D721Med (cell line): Measurements from ENCODE around the gene TIMM44.

Experiments used
- DNase-seq: peaks from one replicate; pipeline ENCODE4 v3.0.0; 2011; ENCODE audit warnings: low spot score; ENCODE audit not compliant: insufficient read length
- FAIRE-seq: peaks from 2 replicates; lab custom pipeline; 2011; peaks lifted over from hg19 to GRCh38; lab: Jason Lieb, UNC
- TF ChIP-seq, protein P1 (sequence below): IDR thresholded peaks from 2 replicates; pipeline ENCODE4 v1.5.1; 2012; ENCODE audit warnings: mild to moderate bottlenecking, control low read depth; ENCODE audit not compliant: insufficient read depth; ENCODE audit errors: missing control alignments

The TIMM44 gene

DNA sequence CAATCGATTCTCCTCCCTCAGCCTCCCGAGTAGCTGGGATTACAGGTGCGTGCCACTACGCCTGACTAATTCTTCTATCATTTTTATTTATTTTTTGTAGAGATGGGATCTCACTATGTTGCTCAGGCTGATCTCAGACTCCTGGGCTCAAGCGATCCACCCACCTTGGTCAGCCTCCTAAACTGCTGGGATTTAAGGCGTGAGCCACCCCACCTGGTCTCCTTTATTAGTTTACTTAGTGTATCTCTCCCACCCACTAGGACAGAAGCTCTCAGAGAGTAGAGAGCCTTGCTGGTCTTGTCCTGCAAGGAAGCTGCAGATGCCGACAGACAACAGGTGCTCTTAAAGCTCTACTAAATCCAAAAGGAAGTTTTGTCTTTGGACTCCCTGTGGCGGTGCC is 57.6 kb downstream of the TIMM44 start:
- TF ChIP-seq, protein P1, sequence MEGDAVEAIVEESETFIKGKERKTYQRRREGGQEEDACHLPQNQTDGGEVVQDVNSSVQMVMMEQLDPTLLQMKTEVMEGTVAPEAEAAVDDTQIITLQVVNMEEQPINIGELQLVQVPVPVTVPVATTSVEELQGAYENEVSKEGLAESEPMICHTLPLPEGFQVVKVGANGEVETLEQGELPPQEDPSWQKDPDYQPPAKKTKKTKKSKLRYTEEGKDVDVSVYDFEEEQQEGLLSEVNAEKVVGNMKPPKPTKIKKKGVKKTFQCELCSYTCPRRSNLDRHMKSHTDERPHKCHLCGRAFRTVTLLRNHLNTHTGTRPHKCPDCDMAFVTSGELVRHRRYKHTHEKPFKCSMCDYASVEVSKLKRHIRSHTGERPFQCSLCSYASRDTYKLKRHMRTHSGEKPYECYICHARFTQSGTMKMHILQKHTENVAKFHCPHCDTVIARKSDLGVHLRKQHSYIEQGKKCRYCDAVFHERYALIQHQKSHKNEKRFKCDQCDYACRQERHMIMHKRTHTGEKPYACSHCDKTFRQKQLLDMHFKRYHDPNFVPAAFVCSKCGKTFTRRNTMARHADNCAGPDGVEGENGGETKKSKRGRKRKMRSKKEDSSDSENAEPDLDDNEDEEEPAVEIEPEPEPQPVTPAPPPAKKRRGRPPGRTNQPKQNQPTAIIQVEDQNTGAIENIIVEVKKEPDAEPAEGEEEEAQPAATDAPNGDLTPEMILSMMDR, result no peak
- FAIRE-seq (no peak), DNase-seq (no peak)

DNA sequence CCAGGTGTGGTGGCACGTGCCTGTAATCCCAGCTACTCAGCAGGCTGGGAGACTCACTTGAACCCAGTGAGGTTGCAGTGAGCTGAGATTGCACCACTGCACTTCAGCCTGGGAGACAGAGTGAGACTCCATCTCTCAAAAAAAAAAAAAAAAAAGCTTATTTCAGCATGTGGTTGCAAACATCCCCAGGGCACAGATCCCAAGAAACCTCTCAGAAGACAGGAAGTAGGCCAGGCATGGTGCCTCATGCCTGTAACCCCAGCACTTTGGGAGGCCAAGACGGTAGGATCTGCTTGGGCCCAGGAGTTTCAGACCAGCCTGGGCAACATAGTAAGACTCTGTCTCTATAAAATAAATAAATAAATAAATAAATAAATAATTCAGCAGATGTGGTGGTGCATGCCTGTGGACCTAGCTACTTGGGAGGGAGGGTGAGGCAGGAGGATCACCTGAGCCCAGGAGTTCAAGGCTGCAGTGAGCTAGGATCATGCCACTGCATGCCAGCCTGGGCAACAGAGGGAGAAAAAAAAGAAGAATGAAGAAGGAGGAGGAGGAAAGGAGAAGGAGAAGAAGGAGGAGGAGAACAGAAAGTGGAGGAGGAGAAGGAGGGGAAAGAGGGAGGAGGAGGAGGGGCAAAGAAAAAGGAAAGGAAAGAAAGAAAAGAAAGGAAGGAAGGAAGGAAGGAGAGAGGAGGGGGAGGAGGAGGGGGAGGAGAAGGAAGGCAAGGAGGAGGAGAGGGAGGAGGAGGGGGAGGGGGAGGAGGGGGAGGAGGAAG is 59.5 kb downstream of the TIMM44 start:
- no peak for FAIRE-seq
- DNase-seq, result no peak
- TF ChIP-seq, protein P1, result no peak

DNA sequence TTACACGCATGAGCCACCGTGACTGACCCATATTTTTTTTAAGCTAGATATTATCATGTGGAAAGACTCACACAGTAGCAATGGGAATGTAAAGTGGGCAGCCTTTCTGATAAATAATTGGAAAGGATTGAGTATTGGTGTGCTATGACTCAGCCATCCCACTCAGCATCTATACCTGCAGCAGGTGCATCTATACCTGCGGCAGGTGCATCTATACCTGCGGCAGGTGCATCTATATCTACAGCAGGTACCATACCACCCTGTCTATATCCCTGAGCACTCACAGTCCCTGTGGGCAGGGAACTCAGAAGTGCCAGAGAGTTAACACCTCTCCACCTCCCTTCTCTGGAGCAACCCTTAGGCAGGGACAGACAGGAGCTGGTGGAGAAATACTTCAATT is 60.4 kb downstream of the TIMM44 start:
- DNase-seq, result no peak
- FAIRE-seq, result no peak
- TF ChIP-seq, protein P1, result no peak

DNA sequence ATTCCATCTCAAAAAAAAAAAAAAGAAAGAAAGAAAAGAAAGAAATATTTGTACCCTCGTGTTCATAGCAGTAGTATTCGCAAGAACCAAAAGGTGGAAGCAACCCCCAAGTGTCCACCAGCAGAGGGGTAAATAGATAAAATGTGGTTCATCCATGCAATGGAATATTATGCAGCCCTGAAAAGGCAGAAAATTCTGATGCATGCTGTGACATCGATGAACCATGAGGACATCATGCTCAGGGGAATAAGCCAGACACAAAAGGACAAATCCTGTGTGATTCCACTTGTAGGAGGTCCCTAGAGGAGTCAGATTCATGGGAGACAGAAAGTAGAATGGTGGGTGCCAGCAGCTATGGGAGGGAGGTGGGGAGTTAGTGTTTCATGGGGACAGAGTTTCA is 61.6 kb downstream of the TIMM44 start:
- FAIRE-seq (no peak), DNase-seq (no peak)
- TF ChIP-seq, protein P1, result no peak

DNA sequence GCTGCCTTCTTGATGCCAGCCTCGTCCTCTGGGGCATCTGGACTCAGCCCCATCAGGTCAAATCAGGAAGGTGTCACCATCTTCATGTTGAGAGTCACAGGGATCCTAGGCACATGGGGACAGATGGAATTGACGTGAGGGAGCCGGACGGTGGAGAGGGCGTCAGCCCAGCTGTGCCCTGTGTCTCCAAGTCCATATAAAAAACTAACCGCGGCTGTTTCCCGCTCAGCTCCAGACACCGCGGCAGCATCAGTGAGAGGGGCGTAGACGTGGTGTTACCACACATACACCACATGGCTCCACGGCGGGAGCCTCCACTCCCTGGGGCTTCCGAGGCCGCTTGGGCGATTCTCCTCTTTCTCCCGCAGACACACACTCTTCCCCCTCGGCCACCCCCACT is 63.6 kb downstream of the TIMM44 start:
- TF ChIP-seq, protein P1, result no peak
- no peak for DNase-seq
- FAIRE-seq, result no peak

DNA sequence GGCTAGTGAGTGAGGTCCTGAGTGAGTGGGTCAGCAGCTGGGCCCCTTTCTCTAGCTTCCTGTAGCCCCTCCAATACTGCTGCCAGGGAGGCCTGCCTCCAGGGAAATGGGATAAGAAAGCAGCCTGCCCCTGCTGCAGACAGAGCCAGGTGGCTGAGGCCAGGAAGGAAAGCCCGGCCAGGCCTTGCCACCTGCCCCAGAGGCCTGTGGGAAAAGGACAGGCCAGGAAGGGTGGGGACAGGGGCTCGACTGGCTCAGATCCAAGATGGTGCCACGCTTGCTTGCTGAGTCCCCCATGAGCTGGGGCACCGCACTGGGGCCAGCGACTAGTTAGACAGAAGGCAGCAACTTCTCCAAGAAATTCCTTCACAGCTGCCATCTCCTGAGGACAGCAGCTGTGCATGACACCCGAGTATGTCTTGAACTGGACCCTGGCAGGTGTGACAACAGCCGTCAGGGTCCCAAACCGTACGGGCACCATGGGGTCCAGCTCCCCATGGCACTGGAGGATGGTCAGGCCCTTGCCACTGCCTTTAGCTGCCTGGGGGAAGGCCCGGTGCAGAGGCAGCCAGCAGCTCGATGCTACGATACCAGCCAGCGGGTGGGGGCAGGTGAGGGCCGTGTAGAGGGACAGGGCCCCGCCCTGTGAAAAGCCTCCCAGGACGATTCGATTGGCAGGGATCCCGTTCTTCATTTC is 64.2 kb downstream of the TIMM44 start:
- no peak for FAIRE-seq
- no peak for DNase-seq
- TF ChIP-seq, protein P1, result no peak
